Adrenal gland (tissue), 5 donors: ENCODE results near the gene THSD4.
A peak's percentile ranks its signal among the peaks of the same experiment; 100 is the strongest.

Source experiments
- POLR2A ChIP-seq, 2 donors: fragments of 450-650 bp; IDR thresholded peaks; one replicate each; pipeline ENCODE4 v1.6.1; 2017; ENCODE audit warnings: antibody characterized with exemption in 2 of 2, mild to moderate bottlenecking in 2 of 2, moderate library complexity in 1 of 2
- TF ChIP-seq, protein P1 (sequence below), 6 experiments: fragments of 450-650 bp in 4 of 6; fragments of 200-600 bp in 2 of 6; sonication (generic) in 1 of 6; IDR thresholded peaks; 1 replicate in 5 of 6; 2 replicates in 1 of 6; pipeline versions ENCODE4 v1.5.1 to v1.8.0; 2016 to 2021; ENCODE audit warnings: antibody characterized with exemption in 6 of 6, mild to moderate bottlenecking in 2 of 6, moderate library complexity in 1 of 6
- donor health status: DM: no; HTN: no; CAD: no.

DNA sequence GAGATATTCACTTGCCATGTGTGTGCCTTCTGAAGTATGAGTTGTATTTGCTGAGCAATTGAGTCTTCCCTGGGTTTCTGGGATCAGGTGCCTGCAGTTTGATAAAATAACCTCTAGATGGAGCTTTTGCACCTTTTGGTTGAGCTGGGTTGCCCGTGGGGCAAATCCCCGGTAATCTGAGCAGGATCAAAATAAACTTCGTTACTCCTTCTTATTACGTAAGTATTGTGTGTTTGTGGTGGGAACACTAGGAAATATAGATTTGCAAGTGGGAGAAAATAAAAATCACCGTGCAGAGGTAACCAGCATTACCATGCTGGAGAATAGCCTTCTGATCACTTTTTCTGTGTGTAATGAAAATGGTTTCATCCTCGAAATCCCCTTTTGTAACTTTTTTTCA is 417.7 kb downstream of the THSD4 start:
- TF ChIP-seq, protein P1, sequence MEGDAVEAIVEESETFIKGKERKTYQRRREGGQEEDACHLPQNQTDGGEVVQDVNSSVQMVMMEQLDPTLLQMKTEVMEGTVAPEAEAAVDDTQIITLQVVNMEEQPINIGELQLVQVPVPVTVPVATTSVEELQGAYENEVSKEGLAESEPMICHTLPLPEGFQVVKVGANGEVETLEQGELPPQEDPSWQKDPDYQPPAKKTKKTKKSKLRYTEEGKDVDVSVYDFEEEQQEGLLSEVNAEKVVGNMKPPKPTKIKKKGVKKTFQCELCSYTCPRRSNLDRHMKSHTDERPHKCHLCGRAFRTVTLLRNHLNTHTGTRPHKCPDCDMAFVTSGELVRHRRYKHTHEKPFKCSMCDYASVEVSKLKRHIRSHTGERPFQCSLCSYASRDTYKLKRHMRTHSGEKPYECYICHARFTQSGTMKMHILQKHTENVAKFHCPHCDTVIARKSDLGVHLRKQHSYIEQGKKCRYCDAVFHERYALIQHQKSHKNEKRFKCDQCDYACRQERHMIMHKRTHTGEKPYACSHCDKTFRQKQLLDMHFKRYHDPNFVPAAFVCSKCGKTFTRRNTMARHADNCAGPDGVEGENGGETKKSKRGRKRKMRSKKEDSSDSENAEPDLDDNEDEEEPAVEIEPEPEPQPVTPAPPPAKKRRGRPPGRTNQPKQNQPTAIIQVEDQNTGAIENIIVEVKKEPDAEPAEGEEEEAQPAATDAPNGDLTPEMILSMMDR (IDR thresholded peaks at IDR 0.05), result peak in 5 of 6 experiments; percentile 29 to 59 (median 42)
- no peak for TF ChIP-seq POLR2A (IDR thresholded peaks at IDR 0.05)
